NT2/D1 (cell line): ENCODE results near the gene OPCML.

ENCODE experiments used
- DNase-seq: peaks from one replicate; pipeline ENCODE4 v3.0.0-alpha.2; 2011; ENCODE audit warnings: low read depth, low spot score
- H3K27me3 ChIP-seq: 2 replicates; pipeline ENCODE4 v1.6.0; 2011; ENCODE audit warnings: mild to moderate bottlenecking; ENCODE audit not compliant: insufficient read length, insufficient read depth
- H3K36me3 ChIP-seq: 2 replicates; pipeline ENCODE4 v1.6.1; 2011; ENCODE audit warnings: mild to moderate bottlenecking, low read length, mixed read lengths; ENCODE audit not compliant: insufficient read depth, insufficient read length
- H3K4me1 ChIP-seq: 2 replicates; pipeline ENCODE4 v1.5.1; 2011; ENCODE audit not compliant: insufficient read depth, insufficient read length
- H3K4me3 ChIP-seq: 2 replicates; pipeline ENCODE4 v1.5.1; 2011; ENCODE audit warnings: low read depth; ENCODE audit not compliant: insufficient read length
- H3K9ac ChIP-seq: 2 replicates; pipeline ENCODE4 v1.6.0; 2011; ENCODE audit warnings: low read depth; ENCODE audit not compliant: insufficient read length
- H3K9me3 ChIP-seq: 2 replicates; pipeline ENCODE4 v1.5.1; 2011; ENCODE audit warnings: mild to moderate bottlenecking, low read length; ENCODE audit not compliant: insufficient read depth
- SUZ12 ChIP-seq: IDR thresholded peaks from 2 replicates; pipeline ENCODE4 v1.6.1; 2011; ENCODE audit not compliant: insufficient read length, insufficient read depth; ENCODE audit errors: extremely low read depth
- YY1 ChIP-seq: IDR thresholded peaks from 2 replicates; pipeline ENCODE4 v1.6.1; 2011; ENCODE audit not compliant: insufficient read length, insufficient read depth
- ZNF274 ChIP-seq: IDR thresholded peaks from 2 replicates; pipeline ENCODE4 v1.6.1; 2011; ENCODE audit warnings: mild to moderate bottlenecking, low read depth, low read length

OPCML gene

GRCh38 chr11:133065847-133066485 lies 466.3 kb downstream of the OPCML start:
- Histone ChIP-seq H3K4me3 (no peak overlapping the region), H3K27me3 (no peaks in the 10 kb centered on the region), H3K4me1 (no peaks in the 10 kb centered on the region), H3K36me3 (no peaks in the 10 kb centered on the region), H3K9ac (no peak overlapping the region), H3K9me3 (peaks cover 17% of the 10 kb centered on the region; the same call in 1 of the 2 replicates)
- DNase-seq, result no peak
- no peak for TF ChIP-seq ZNF274
- TF ChIP-seq YY1, result no peak
- no peak for TF ChIP-seq SUZ12

GRCh38 chr11:133064961-133065360 lies 467.3 kb downstream of the OPCML start:
- H3K9ac ChIP-seq, result no peak overlapping the region
- TF ChIP-seq ZNF274 (no peak), SUZ12 (no peak), YY1 (no peak)
- peaks cover 17% of the 10 kb centered on the region; the same call in 1 of the 2 replicates for H3K9me3 ChIP-seq
- no peaks in the 10 kb centered on the region for H3K27me3 ChIP-seq
- H3K36me3 ChIP-seq, result no peaks in the 10 kb centered on the region
- no peak for DNase-seq
- no peaks in the 10 kb centered on the region for H3K4me1 ChIP-seq
- peak overlapping the region; percentile 51 for H3K4me3 ChIP-seq

- peak overlapping the region; percentile 29 for H3K9ac ChIP-seq
- no peak for TF ChIP-seq ZNF274
- TF ChIP-seq SUZ12, result no peak
- TF ChIP-seq YY1, result no peak
- peak overlapping the region; percentile 51 for H3K4me3 ChIP-seq
- no peaks in the 10 kb centered on the region for H3K36me3 ChIP-seq
- DNase-seq, result peak; percentile 84
- no peaks in the 10 kb centered on the region for H3K27me3 ChIP-seq
- H3K9me3 ChIP-seq, result peaks cover 17% of the 10 kb centered on the region; the same call in 1 of the 2 replicates
- no peaks in the 10 kb centered on the region for H3K4me1 ChIP-seq
These were observed 468.0 kb downstream of the OPCML start for GRCh38 chr11:133064152-133064877.

- H3K27me3 ChIP-seq, result no peaks in the 10 kb centered on the region
- H3K4me1 ChIP-seq, result no peaks in the 10 kb centered on the region
- TF ChIP-seq ZNF274, result no peak
- no peak for TF ChIP-seq SUZ12
- no peak for TF ChIP-seq YY1
- DNase-seq, result no peak
- no peaks in the 10 kb centered on the region for H3K9me3 ChIP-seq
- no peak overlapping the region for H3K4me3 ChIP-seq
- no peaks in the 10 kb centered on the region for H3K36me3 ChIP-seq
- H3K9ac ChIP-seq, result no peak overlapping the region
These were observed 473.8 kb downstream of the OPCML start for GRCh38 chr11:133058501-133058900.

- Histone ChIP-seq H3K4me3 (no peak overlapping the region), H3K9me3 (no peaks in the 10 kb centered on the region; the same call in 1 of the 2 replicates), H3K27me3 (no peaks in the 10 kb centered on the region), H3K9ac (no peak overlapping the region), H3K36me3 (no peaks in the 10 kb centered on the region), H3K4me1 (no peaks in the 10 kb centered on the region)
- TF ChIP-seq YY1 (no peak), ZNF274 (no peak), SUZ12 (no peak)
- DNase-seq, result no peak
These were observed 479.1 kb downstream of the OPCML start for GRCh38 chr11:133053124-133053776.

GRCh38 chr11:133052537-133052936 lies 479.8 kb downstream of the OPCML start:
- TF ChIP-seq YY1 (no peak), ZNF274 (no peak), SUZ12 (no peak)
- DNase-seq, result no peak
- H3K36me3 ChIP-seq, result no peaks in the 10 kb centered on the region
- no peak overlapping the region for H3K9ac ChIP-seq
- H3K9me3 ChIP-seq, result no peaks in the 10 kb centered on the region; the same call in 1 of the 2 replicates
- no peaks in the 10 kb centered on the region for H3K4me1 ChIP-seq
- no peaks in the 10 kb centered on the region for H3K27me3 ChIP-seq
- no peak overlapping the region for H3K4me3 ChIP-seq
